HepG2 (cell line): ENCODE measurements around the gene PCED1B.

Experiments
- MNT ChIP-seq: fragments of 450-650 bp; IDR thresholded peaks from 2 replicates; pipeline ENCODE4 v1.6.1; 2016
- TCF7L2 ChIP-seq: IDR thresholded peaks from 2 replicates; pipeline ENCODE4 v1.6.1; 2011; ENCODE audit warnings: mild to moderate bottlenecking, low read depth, low read length, moderate library complexity
- ZFP36 ChIP-seq: fragments of 150-350 bp; IDR thresholded peaks from 2 replicates; pipeline ENCODE4 v1.6.1; 2018; ENCODE audit warnings: borderline replicate concordance, low read length, low read depth; ENCODE audit not compliant: partially characterized antibody
- ZNF138 ChIP-seq: sonication (generic); formaldehyde crosslinking; IDR thresholded peaks from 2 replicates; pipeline ENCODE4 v1.5.0; 2020; ENCODE audit warnings: mild to moderate bottlenecking, low read depth, missing genetic modification reagents
- ZNF3 ChIP-seq: IDR thresholded peaks from 2 replicates; pipeline ENCODE4 v1.7.0; 2017; ENCODE audit warnings: inconsistent platforms
- ZNF331 ChIP-seq: sonication (generic); formaldehyde crosslinking; IDR thresholded peaks from 2 replicates; pipeline ENCODE4 v1.4.0; 2020; ENCODE audit warnings: missing genetic modification reagents

GRCh38 chr12:47080725-47081502 is 1.5 kb downstream of the PCED1B start:
- TF ChIP-seq TCF7L2 = no peak
- TF ChIP-seq ZNF3 (CRISPR knock-in tag) = no peak
- TF ChIP-seq MNT = no peak
- TF ChIP-seq ZNF331 = no peak
- no peak for TF ChIP-seq ZFP36
- no peak for TF ChIP-seq ZNF138 (CRISPR knock-in tag)
